ENCODE measurements around the gene ATP11B. TPM values are rescaled to one million over a fixed set of nuclear protein-coding genes. Genes with fewer than 3 reads are reported as not detected.

Gene ATP11B
- polyA plus RNA-seq, 3 donors: 11.1 to 25.1 (median 13.5) TPM

- H3K79me2 ChIP-seq (ENCODE audit: insufficient read depth, low read length): peaks cover 96% of the 10 kb centered on the region
- H3K4me1 Mint-ChIP-seq: peaks cover 31% of the 10 kb centered on the region
- peaks cover 7 to 10% of the 10 kb centered on the region in 2 donors for H3K36me3 Mint-ChIP-seq
- H3K4me3 Mint-ChIP-seq: no peak overlapping the region
- no peak overlapping the region for H2AFZ ChIP-seq (ENCODE audit: insufficient read depth, low read depth, low read length, poor library complexity, severe bottlenecking)
- DNase-seq: peak in 1 of 3 donors; percentile 23
- TF ChIP-seq CTCF (IDR thresholded peaks at IDR 0.05): no peak
- peaks cover 24 to 33% of the 10 kb centered on the region in 2 donors for H3K4me1 ChIP-seq (ENCODE audit: control insufficient read depth in 1 of 2, insufficient read depth in 2 of 2, low read length in 2 of 2)
- H3K27me3 ChIP-seq (ENCODE audit: control insufficient read depth in 2 of 2, insufficient read depth in 2 of 2, low read length in 2 of 2): no peaks in the 10 kb centered on the region
- intact Hi-C loops (cut with micrococcal nuclease): no loop called here
- H3K27ac Mint-ChIP-seq: peak overlapping the region; percentile 28 to 95 (median 56)
- H3K36me3 ChIP-seq (replicated peaks in 1 of 2; ENCODE audit: control insufficient read depth in 1 of 2, insufficient read depth in 2 of 2, low read length in 2 of 2): peaks cover 0 to 2% of the 10 kb centered on the region in 2 donors
- peak overlapping the region in 1 of 2 donors; percentile 88 for H3K27ac ChIP-seq (ENCODE audit: low read depth in 1 of 2, low read length in 2 of 2)
- H3K27me3 Mint-ChIP-seq (ENCODE audit: low read depth in 3 of 3): peaks cover 0 to 2% (median 0%) of the 10 kb centered on the region in 3 donors
- no peak overlapping the region for H3K4me3 ChIP-seq (replicated peaks in 1 of 3; ENCODE audit: low read depth in 2 of 3, low read length in 3 of 3)
- no CpG with 5 or more reads among the region's 4 CpGs for WGBS (ENCODE audit: insufficient coverage)
- H4K20me1 ChIP-seq (ENCODE audit: insufficient read depth, low read length): peaks cover 82% of the 10 kb centered on the region
- H3K4me2 ChIP-seq (replicated peaks; ENCODE audit: extremely low read depth, low read length, poor library complexity, severe bottlenecking): no peak overlapping the region
- H3K9ac ChIP-seq (ENCODE audit: insufficient read depth, low read length, poor library complexity, severe bottlenecking): no peak overlapping the region
- no peaks in the 10 kb centered on the region for H3K9me3 ChIP-seq (replicated peaks in 1 of 2; ENCODE audit: control insufficient read depth in 1 of 2, insufficient read depth in 1 of 2, low read length in 2 of 2)
- no peaks in the 10 kb centered on the region for H3K9me3 Mint-ChIP-seq
Observed at GRCh38 chr3:182803596-182803995, 10.3 kb downstream of the ATP11B start.

DNA sequence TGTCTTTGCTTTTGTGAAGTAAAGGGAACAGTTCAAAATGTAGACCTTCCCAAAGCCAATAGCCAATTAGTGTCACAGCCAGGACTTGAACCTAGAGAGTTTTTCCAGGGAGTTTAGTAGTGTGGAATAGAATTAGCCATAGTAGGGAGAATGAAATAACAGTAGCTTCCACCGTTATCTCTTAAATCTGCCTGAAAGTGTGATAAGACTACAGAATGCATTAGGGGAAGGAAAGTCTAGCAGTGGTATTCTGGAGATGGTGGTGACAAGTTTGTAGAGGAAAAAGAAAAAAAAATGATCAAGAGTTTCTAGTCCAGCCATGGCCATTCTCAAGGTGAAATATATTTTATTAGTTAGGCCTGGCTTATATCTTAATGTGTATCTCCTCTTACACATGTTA lies 13.8 kb downstream of the ATP11B start:
- peaks cover 9 to 11% of the 10 kb centered on the region in 2 donors for H3K36me3 Mint-ChIP-seq
- TF ChIP-seq CTCF (IDR thresholded peaks at IDR 0.05): no peak
- DNase-seq: no peak
- Histone ChIP-seq H2AFZ (ENCODE audit: insufficient read depth, low read depth, low read length, poor library complexity, severe bottlenecking) (no peak overlapping the region), H3K9ac (ENCODE audit: insufficient read depth, low read length, poor library complexity, severe bottlenecking) (no peak overlapping the region), H3K79me2 (ENCODE audit: insufficient read depth, low read length) (peaks cover 96% of the 10 kb centered on the region), H3K27ac (ENCODE audit: low read depth in 1 of 2, low read length in 2 of 2) (no peak overlapping the region), H3K36me3 (replicated peaks in 1 of 2; ENCODE audit: control insufficient read depth in 1 of 2, insufficient read depth in 2 of 2, low read length in 2 of 2) (peaks cover 5 to 9% of the 10 kb centered on the region in 2 donors), H3K27me3 (ENCODE audit: control insufficient read depth in 2 of 2, insufficient read depth in 2 of 2, low read length in 2 of 2) (no peaks in the 10 kb centered on the region), H3K4me1 (ENCODE audit: control insufficient read depth in 1 of 2, insufficient read depth in 2 of 2, low read length in 2 of 2) (peaks cover 18 to 21% of the 10 kb centered on the region in 2 donors), H3K4me2 (replicated peaks; ENCODE audit: extremely low read depth, low read length, poor library complexity, severe bottlenecking) (no peak overlapping the region), H3K9me3 (replicated peaks in 1 of 2; ENCODE audit: control insufficient read depth in 1 of 2, insufficient read depth in 1 of 2, low read length in 2 of 2) (no peaks in the 10 kb centered on the region), H3K4me3 (replicated peaks in 1 of 3; ENCODE audit: low read depth in 2 of 3, low read length in 3 of 3) (no peak overlapping the region), H4K20me1 (ENCODE audit: insufficient read depth, low read length) (peaks cover 99% of the 10 kb centered on the region)
- intact Hi-C loops (cut with micrococcal nuclease): no loop called here
- no peaks in the 10 kb centered on the region for H3K9me3 Mint-ChIP-seq
- peak overlapping the region in 1 of 7 donors; percentile 44 for H3K27ac Mint-ChIP-seq
- H3K27me3 Mint-ChIP-seq (ENCODE audit: low read depth in 3 of 3): peaks cover 0 to 2% (median 0%) of the 10 kb centered on the region in 3 donors
- 100% methylated on average over 1 of the region's 1 CpG for WGBS (ENCODE audit: insufficient coverage)
- H3K4me3 Mint-ChIP-seq: no peak overlapping the region
- peaks cover 22% of the 10 kb centered on the region for H3K4me1 Mint-ChIP-seq
